Naive thymus-derived CD4-positive, alpha-beta T cell (primary cell): ENCODE results near the gene EVA1A. TPM values are rescaled to one million over a fixed set of nuclear protein-coding genes. Genes with fewer than 3 reads are reported as not detected.

Source experiments
- ATAC-seq: fragments of 150-1000 bp; cut with Tn5 transposase; 2 replicates; pipeline ENCODE4 v1.10.0; 2021; ENCODE audit warnings: mild to moderate bottlenecking, moderate library complexity
- CTCF ChIA-PET: fragments of 350-600 bp; sonication (Branson Sonifier 250); formaldehyde crosslinking; loops from one replicate; lab custom pipeline; 2021; ENCODE audit warnings: antibody characterized with exemption; lab: Charles Lee
- POLR2A ChIA-PET: fragments of 350-600 bp; sonication (Branson Sonifier 250); formaldehyde crosslinking; loops from one replicate; lab custom pipeline; 2021; ENCODE audit warnings: antibody characterized with exemption, inconsistent platforms; lab: Charles Lee
- DNase-seq, 9 donors: peaks; one replicate each; pipeline versions ENCODE4 v3.0.0 to v3.0.0-alpha.2; 2020 to 2022; ENCODE audit warnings: mixed read lengths in 1 of 9
- H3K27ac ChIP-seq: one replicate; pipeline ENCODE4 v1.7.0; 2013; ENCODE audit warnings: mild to moderate bottlenecking, low read depth, low read length, moderate library complexity
- H3K27me3 ChIP-seq, 2 donors: one replicate each; pipeline ENCODE4 v1.7.0; 2013; ENCODE audit warnings: low read length in 2 of 2, mild to moderate bottlenecking in 2 of 2, moderate library complexity in 2 of 2; ENCODE audit not compliant: control insufficient read depth in 2 of 2, insufficient read depth in 2 of 2
- H3K36me3 ChIP-seq, 3 experiments: 1 replicate in 2 of 3; 2 replicates in 1 of 3; pipeline ENCODE4 v1.7.0; 2013; ENCODE audit warnings: low read length in 3 of 3, mild to moderate bottlenecking in 3 of 3, moderate library complexity in 1 of 3; ENCODE audit not compliant: insufficient read depth in 3 of 3, control insufficient read depth in 2 of 3
- H3K4me1 ChIP-seq, 2 donors: one replicate each; pipeline ENCODE4 v1.7.0; 2013; ENCODE audit warnings: low read length in 2 of 2, mild to moderate bottlenecking in 2 of 2, moderate library complexity in 1 of 2; ENCODE audit not compliant: control insufficient read depth in 2 of 2, insufficient read depth in 2 of 2
- H3K4me3 ChIP-seq: 2 replicates; pipeline ENCODE4 v1.7.0; 2013; ENCODE audit warnings: mild to moderate bottlenecking, low read length
- H3K9me3 ChIP-seq, 3 experiments: 1 replicate in 2 of 3; 2 replicates in 1 of 3; pipeline ENCODE4 v1.7.0; 2013; ENCODE audit warnings: low read length in 3 of 3; ENCODE audit not compliant: control insufficient read depth in 2 of 3
- H3K27ac Mint-ChIP-seq, 9 donors: one replicate each; pipeline ENCODE4 v1.8.0; 2020 to 2022; ENCODE audit warnings: mixed read lengths in 9 of 9, mild to moderate bottlenecking in 8 of 9, moderate library complexity in 5 of 9, inconsistent platforms in 2 of 9
- H3K27me3 Mint-ChIP-seq, 5 donors: one replicate each; pipeline ENCODE4 v1.8.0; 2021 to 2022; ENCODE audit warnings: mixed read lengths in 5 of 5, mild to moderate bottlenecking in 1 of 5
- H3K36me3 Mint-ChIP-seq, 5 donors: one replicate each; pipeline ENCODE4 v1.8.0; 2020 to 2022; ENCODE audit warnings: mixed read lengths in 5 of 5, mild to moderate bottlenecking in 3 of 5, inconsistent platforms in 1 of 5
- H3K4me1 Mint-ChIP-seq, 7 donors: one replicate each; pipeline ENCODE4 v1.8.0; 2020 to 2022; ENCODE audit warnings: mixed read lengths in 7 of 7, mild to moderate bottlenecking in 3 of 7, inconsistent platforms in 1 of 7
- H3K4me3 Mint-ChIP-seq, 10 donors: one replicate each; pipeline ENCODE4 v1.8.0; 2020 to 2022; ENCODE audit warnings: mild to moderate bottlenecking in 10 of 10, mixed read lengths in 10 of 10, moderate library complexity in 6 of 10, inconsistent platforms in 2 of 10
- H3K9me3 Mint-ChIP-seq, 11 donors: one replicate each; pipeline ENCODE4 v1.8.0; 2020 to 2022; ENCODE audit warnings: mixed read lengths in 11 of 11, mild to moderate bottlenecking in 4 of 11, inconsistent platforms in 1 of 11, moderate library complexity in 1 of 11
- intact Hi-C, 2 donors: fragments of 100-400 bp; cut with micrococcal nuclease; formaldehyde crosslinking; loops; one replicate each; pipeline ENCODE4 v1.15.1; 2023
- polyA plus RNA-seq, 2 donors: library from polyadenylated mRNA; unstranded; fragments of 300-500 nt; fragmentation: Illumina TruSeq; gene quantifications; one replicate each; pipeline ENCODE4 v1.2.3, GENCODE V29; 2021
- total RNA-seq, 6 experiments: library from RNA in 5 of 6; stranded (reverse) in 5 of 6; gene quantifications; 1 replicate in 5 of 6; 2 replicates in 1 of 6; pipeline ENCODE4 v1.2.3 and lab custom pipeline; 2021 to 2026

The EVA1A gene
- total and polyA plus RNA-seq, 7 experiments from 2014 or later, result 0.52 to 0.62 (median 0.53) TPM; not detected in 4

DNA sequence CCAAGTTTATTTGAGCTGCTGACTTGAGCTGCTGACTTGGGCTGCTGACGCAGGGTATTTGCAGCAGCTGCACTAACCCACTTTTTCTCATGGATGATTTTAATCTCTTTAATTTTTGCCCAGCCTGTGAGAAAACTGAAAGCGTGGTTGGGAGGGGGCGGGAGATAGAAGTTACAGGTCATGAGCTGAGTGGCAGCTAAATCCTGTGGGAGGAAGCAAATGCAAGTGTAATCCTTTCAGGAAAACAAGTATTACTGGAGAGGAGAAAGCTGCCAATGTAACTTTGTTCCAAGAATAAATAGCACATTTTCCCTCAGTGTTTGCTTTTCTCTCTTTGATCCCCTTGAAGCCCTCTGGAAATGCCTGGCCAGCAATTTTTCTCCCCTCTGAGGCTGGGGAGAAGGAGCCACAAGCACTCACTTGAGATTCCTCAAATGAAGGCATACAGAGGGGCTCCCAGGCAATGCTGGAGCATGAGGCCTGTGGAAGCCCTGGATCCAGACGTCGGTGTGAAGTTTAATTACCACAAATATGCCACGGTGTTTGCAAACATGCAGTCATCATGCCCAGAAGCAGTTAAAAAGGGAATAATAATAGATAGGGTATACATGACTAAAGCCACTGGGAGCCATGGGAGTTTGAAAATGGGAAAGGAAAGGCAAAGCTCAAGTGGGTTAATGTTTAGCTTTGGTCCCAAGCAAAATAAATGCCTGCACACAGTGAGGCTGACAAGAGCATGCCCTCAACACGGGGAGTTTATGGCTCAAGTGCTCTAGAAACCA, 10.4 kb upstream of the EVA1A start:
- Mint-ChIP-seq H3K27me3 (peaks cover 19 to 58% (median 34%) of the 10 kb centered on the region in 5 donors), H3K27ac (no peak overlapping the region), H3K4me3 (no peak overlapping the region), H3K9me3 (peaks cover 0 to 14% (median 4%) of the 10 kb centered on the region in 11 donors), H3K4me1 (peaks cover 0 to 3% (median 0%) of the 10 kb centered on the region in 7 donors), H3K36me3 (peaks cover 0 to 8% (median 0%) of the 10 kb centered on the region in 5 donors)
- Histone ChIP-seq H3K27me3 (no peaks in the 10 kb centered on the region), H3K4me1 (no peaks in the 10 kb centered on the region), H3K9me3 (peaks cover 0 to 3% (median 0%) of the 10 kb centered on the region in 3 experiments), H3K4me3 (no peak overlapping the region), H3K27ac (no peak overlapping the region), H3K36me3 (no peaks in the 10 kb centered on the region)
- ChIA-PET CTCF (no interaction called here), POLR2A (no interaction called here)
- intact Hi-C loops, result no loop called here
- ATAC-seq, result no peak
- no peak for DNase-seq

DNA sequence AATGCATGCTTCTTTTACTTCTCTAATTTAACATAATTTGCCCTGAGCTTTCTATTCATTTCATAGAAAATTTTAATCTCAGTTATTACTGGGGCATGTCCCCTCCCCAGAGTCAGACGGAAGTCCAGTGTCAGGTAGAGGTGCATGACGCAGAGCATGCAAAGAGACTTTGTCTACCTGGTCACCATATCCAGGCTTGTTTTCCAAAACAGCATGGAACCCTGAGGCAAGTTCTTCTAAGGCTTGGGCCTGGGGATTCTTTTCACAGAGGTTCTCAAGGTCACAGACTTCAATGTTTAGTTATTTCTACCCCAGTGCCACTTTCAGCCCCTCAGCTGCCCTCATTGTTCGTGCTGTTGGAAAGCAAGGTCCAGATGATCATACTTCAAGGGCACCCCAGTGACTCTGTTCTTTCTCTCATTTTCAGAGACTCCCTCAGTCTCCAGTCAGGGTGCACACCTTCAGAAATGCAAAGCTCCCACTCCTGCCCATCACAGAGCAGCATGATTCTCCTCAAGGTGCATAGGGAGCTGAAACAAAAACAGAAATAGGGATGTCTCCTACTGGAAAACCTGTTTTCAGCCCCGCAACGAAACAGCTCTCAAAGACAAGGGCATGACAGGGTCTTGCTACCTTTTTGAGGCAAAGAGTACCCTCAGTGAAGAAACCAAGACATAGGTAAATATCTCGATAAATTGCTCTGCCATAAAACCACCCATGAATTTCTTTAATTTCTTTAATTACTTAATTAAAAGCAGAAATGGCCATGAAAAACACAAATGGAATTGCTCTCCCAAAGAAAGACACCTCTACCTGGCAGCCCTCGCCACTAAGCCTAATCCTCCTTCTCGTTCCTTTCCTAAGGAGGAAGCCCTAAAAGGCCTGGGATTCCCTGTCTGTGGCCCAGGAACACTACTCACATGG, 9.5 kb upstream of the EVA1A start:
- H3K36me3 ChIP-seq, result no peaks in the 10 kb centered on the region
- peaks cover 0 to 3% (median 0%) of the 10 kb centered on the region in 3 experiments for H3K9me3 ChIP-seq
- ATAC-seq (no peak), DNase-seq (no peak)
- H3K4me3 Mint-ChIP-seq, result no peak overlapping the region
- H3K27me3 Mint-ChIP-seq, result peaks cover 21 to 56% (median 34%) of the 10 kb centered on the region in 5 donors
- peaks cover 0 to 7% (median 3%) of the 10 kb centered on the region in 11 donors for H3K9me3 Mint-ChIP-seq
- intact Hi-C loops, result no loop called here
- H3K4me3 ChIP-seq, result no peak overlapping the region
- H3K36me3 Mint-ChIP-seq, result peaks cover 0 to 8% (median 0%) of the 10 kb centered on the region in 5 donors
- no peaks in the 10 kb centered on the region for H3K4me1 ChIP-seq
- no peak overlapping the region for H3K27ac Mint-ChIP-seq
- POLR2A ChIA-PET, result no interaction called here
- H3K4me1 Mint-ChIP-seq, result peaks cover 0 to 3% (median 0%) of the 10 kb centered on the region in 7 donors
- CTCF ChIA-PET, result no interaction called here
- H3K27ac ChIP-seq, result no peak overlapping the region
- H3K27me3 ChIP-seq, result no peaks in the 10 kb centered on the region

DNA sequence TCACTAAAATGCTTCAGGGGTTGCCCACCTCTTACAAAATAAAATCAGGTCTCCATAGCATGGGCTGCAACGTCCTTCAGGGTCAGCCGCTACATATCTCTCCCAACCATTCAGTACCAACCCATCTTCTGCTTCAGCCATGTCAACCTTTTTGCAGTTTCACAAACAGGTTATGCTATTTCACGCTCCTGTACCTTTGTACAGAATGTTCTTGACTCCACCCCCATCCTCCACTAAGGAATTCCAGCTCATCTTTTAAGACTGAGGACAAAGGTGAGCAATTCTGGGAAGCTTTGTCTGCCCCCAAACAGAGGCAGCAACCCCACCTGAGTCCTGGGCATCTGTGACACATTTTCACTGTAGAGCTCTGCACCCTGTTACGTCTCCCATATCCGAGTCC, 8.8 kb upstream of the EVA1A start:
- Mint-ChIP-seq H3K4me3 (no peak overlapping the region), H3K9me3 (peaks cover 0 to 4% (median 0%) of the 10 kb centered on the region in 11 donors), H3K27ac (no peak overlapping the region), H3K36me3 (peaks cover 0 to 8% (median 0%) of the 10 kb centered on the region in 5 donors), H3K4me1 (peaks cover 0 to 7% (median 0%) of the 10 kb centered on the region in 7 donors), H3K27me3 (peaks cover 28 to 62% (median 40%) of the 10 kb centered on the region in 5 donors)
- intact Hi-C loops, result no loop called here
- Histone ChIP-seq H3K4me3 (no peak overlapping the region), H3K27ac (no peak overlapping the region), H3K27me3 (no peaks in the 10 kb centered on the region), H3K36me3 (no peaks in the 10 kb centered on the region), H3K4me1 (no peaks in the 10 kb centered on the region), H3K9me3 (no peaks in the 10 kb centered on the region)
- ATAC-seq (no peak), DNase-seq (no peak)
- POLR2A ChIA-PET, result no interaction called here
- CTCF ChIA-PET, result no interaction called here

DNA sequence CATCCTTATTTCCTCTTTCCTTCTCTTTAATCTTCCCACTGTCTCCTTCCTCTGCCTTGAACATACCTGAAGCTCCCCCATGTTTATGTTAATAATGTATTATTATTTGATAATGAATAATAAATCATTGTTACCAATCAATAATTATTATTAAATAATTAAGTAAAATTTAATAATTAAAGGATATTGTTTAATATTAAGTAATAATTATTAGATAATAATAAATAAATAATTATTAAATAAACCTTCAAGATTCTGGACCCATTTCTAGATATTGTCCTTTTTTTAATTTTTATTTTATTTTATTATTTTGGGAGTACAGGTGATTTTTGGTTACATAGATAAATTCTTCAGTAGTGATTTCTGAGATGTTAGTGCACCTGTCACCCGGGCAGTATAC, 7.4 kb upstream of the EVA1A start:
- Histone ChIP-seq H3K4me3 (no peak overlapping the region), H3K9me3 (no peaks in the 10 kb centered on the region), H3K27me3 (no peaks in the 10 kb centered on the region), H3K36me3 (no peaks in the 10 kb centered on the region), H3K4me1 (no peaks in the 10 kb centered on the region), H3K27ac (no peak overlapping the region)
- H3K36me3 Mint-ChIP-seq, result peaks cover 0 to 8% (median 0%) of the 10 kb centered on the region in 5 donors
- H3K9me3 Mint-ChIP-seq, result peaks cover 0 to 4% (median 0%) of the 10 kb centered on the region in 11 donors
- H3K27me3 Mint-ChIP-seq, result peaks cover 32 to 70% (median 48%) of the 10 kb centered on the region in 5 donors
- intact Hi-C loops, result no loop called here
- no peak overlapping the region for H3K27ac Mint-ChIP-seq
- ChIA-PET POLR2A (no interaction called here), CTCF (no interaction called here)
- DNase-seq (no peak), ATAC-seq (no peak)
- H3K4me1 Mint-ChIP-seq, result peaks cover 0 to 14% (median 7%) of the 10 kb centered on the region in 7 donors
- H3K4me3 Mint-ChIP-seq, result no peak overlapping the region

DNA sequence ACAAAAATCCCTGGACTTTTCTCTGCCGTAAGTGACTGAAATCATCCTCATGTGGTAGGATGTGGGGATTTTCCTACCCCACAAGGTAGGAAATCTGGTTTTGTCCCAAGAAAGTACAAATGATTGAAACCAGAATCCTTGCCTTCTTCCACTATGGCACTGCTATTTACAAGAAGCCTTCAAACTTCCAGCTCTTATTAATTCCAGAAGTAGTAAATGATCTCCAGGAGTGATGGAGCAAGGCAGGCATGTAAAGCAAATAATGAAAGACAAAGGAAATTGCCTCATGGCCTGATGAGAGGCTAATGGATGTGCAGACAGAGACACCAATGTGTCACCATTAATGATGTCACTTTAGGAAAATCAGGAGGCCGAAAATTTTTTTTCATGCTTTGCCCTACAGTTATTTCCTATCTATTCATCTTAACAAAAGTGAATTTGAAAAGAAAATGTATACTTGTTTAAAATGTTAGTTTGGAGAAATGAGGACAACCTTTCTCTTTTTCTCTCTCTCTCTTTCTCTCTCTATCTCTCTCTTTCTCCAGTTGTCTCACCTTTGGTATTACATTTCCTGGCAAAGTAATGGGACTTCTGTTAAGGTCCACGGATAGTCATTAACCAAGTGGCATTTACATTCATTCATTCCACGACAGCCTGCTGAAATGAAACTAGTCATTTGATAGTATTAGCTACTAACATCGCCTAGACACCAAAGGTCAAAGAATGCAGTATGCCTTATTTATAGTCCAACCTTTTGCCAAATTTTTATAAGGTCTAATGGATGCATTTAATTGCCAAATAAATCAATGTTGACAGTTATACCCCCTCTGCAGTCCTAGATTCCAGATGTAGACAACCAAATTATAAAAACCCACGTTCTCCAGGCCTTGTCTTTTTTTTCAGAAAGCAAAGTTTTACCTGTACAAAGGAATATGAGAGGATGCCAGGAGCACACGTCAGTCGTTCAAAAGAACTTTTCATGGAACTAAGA, 5.0 kb upstream of the EVA1A start:
- H3K4me3 ChIP-seq, result no peak overlapping the region
- Mint-ChIP-seq H3K36me3 (peaks cover 0 to 8% (median 0%) of the 10 kb centered on the region in 5 donors), H3K4me1 (peaks cover 5 to 24% (median 16%) of the 10 kb centered on the region in 7 donors), H3K27ac (no peak overlapping the region), H3K9me3 (peaks cover 0 to 4% (median 0%) of the 10 kb centered on the region in 11 donors), H3K27me3 (peaks cover 36 to 71% (median 52%) of the 10 kb centered on the region in 5 donors), H3K4me3 (no peak overlapping the region)
- ChIA-PET POLR2A (no interaction called here), CTCF (no interaction called here)
- H3K27ac ChIP-seq, result no peak overlapping the region
- no peaks in the 10 kb centered on the region for H3K4me1 ChIP-seq
- DNase-seq, result no peak
- no peaks in the 10 kb centered on the region for H3K36me3 ChIP-seq
- H3K9me3 ChIP-seq, result no peaks in the 10 kb centered on the region
- no peak for ATAC-seq
- intact Hi-C loops, result no loop called here
- H3K27me3 ChIP-seq, result no peaks in the 10 kb centered on the region
